Astrocyte (in vitro differentiated cells and primary cell): ENCODE results near the gene MMP1.

Experiments
- EZH2 ChIP-seq: IDR thresholded peaks from 2 replicates; pipeline ENCODE4 v1.6.1; 2012; ENCODE audit warnings: mild to moderate bottlenecking, low read length, inconsistent platforms; ENCODE audit not compliant: insufficient read depth
- TF ChIP-seq, protein P1 (sequence below): IDR thresholded peaks from 2 replicates; pipeline ENCODE4 v1.5.1; 2011; ENCODE audit warnings: low read depth, mild to moderate bottlenecking, inconsistent platforms, low read length, moderate library complexity; ENCODE audit not compliant: insufficient read depth

DNA sequence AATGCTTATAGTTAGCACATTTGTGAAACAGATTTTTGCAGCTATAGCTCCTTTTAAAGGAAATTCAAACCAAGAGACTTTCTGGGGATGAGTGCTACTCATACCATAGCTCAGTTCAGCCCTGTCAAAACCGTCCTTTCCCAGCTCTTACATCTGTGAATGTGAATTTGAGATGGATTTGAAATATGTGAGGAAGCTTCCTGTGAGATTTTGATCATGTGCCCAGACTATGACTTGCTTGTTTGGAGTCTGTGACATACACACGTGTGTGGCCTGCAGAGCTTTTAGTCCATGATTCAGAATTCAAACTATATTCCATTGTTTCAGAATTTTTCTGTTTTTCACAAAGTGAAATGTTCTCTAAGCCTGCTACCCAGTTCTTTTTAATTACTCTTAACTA, 4.4 kb upstream of the MMP1 start:
- TF ChIP-seq, protein P1, sequence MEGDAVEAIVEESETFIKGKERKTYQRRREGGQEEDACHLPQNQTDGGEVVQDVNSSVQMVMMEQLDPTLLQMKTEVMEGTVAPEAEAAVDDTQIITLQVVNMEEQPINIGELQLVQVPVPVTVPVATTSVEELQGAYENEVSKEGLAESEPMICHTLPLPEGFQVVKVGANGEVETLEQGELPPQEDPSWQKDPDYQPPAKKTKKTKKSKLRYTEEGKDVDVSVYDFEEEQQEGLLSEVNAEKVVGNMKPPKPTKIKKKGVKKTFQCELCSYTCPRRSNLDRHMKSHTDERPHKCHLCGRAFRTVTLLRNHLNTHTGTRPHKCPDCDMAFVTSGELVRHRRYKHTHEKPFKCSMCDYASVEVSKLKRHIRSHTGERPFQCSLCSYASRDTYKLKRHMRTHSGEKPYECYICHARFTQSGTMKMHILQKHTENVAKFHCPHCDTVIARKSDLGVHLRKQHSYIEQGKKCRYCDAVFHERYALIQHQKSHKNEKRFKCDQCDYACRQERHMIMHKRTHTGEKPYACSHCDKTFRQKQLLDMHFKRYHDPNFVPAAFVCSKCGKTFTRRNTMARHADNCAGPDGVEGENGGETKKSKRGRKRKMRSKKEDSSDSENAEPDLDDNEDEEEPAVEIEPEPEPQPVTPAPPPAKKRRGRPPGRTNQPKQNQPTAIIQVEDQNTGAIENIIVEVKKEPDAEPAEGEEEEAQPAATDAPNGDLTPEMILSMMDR = no peak
- no peak for TF ChIP-seq EZH2
